ENCODE results near the gene ERC2.

The ERC2 gene

GRCh38 chr3:56164436-56164835 is 303.8 kb downstream of the ERC2 start:
- intact Hi-C loops (cut with DNase I) = no loop called here
- DNase-seq = no peak

- DNase-seq = peak in 17 of 42 donors; percentile 4 to 45 (median 14)
- intact Hi-C loops (cut with DNase I) = no loop called here
Measured at GRCh38 chr3:56157693-56158362, 310.4 kb downstream of the ERC2 start.

DNA sequence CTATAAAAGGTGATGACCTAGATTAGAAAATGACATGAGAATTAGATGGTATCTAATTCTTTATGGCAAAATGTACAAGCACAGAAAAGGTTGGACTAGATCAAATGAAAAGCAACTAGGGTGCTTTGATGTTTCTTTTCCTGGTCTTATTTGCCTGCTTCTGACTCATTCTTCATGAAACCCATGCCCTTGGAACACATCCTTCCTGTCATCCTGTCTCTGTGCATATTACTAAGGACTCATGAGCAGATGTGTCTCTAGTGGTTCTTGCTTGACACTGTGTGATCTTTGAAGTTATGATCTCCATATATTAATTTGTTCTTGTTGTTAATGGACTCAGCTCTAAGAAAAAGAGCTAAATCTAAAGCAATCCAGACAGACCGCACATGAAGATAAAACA is 314.0 kb downstream of the ERC2 start:
- intact Hi-C loops (cut with DNase I) = no loop called here
- DNase-seq = peak in 2 of 42 donors; percentile 6 to 16

DNA sequence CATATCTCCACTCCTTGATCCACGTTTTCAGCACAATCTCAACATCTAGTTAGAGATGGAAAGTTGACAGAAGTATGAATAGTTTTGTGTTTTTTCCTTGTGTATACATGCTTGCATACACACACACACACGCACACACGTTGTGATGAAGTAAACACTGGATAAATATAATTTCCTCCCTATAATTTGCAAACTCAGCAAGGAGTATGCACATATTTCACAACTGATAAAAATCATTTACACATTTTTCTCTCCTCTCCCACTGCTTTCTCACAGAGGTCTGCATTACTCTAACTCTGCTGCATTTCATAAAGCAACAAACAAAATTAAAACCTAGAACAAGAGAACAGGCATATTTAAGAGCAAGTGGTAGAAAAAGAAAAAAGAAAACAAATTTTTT is 320.9 kb downstream of the ERC2 start:
- no peak for DNase-seq
- intact Hi-C loops (cut with DNase I) = no loop called here

DNA sequence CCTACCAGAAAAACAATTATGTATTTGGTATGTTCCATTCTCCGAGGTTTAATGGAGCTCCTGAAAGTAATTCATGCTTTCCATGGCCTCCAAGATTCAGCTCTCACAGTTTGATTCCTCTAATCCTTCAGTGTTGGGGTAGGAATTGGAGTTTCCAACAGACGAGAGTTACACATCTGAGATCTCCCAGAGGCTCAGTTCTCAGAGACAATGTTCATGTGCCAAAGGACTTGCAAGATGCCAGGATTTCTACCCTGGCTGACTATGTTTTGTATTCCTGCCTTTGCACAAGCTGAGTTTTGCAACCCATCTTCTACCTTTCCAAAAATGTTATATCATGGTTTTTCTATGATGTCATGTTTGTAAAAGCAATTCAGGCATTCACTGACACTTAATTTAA is 322.9 kb downstream of the ERC2 start:
- DNase-seq = no peak
- intact Hi-C loops (cut with DNase I) = no loop called here

DNA sequence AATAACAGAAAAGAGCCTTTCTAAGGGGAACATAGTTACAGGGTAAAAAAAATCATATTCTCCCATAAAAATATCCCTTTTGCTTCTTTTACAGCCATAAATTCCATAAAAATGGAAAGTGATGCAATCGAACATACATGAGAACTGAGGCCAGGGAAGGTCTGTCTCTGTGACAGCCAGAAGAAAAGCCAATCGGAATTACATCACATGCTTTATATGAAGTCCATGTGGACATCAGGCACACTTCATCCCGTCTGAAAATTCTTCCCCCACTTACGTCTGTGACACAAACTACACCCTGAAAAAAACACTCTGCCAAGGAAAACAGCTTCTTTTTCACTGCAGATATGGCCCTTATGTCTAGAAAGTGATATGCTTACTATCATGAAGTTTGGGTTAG is 323.5 kb downstream of the ERC2 start:
- DNase-seq = no peak
- intact Hi-C loops (cut with DNase I) = no loop called here

- no peak for DNase-seq
- intact Hi-C loops (cut with DNase I) = no loop called here
Measured at GRCh38 chr3:56137415-56137814, 330.9 kb downstream of the ERC2 start.

GRCh38 chr3:56136514-56136913 is 331.8 kb downstream of the ERC2 start:
- DNase-seq = no peak
- intact Hi-C loops (cut with DNase I) = no loop called here

- intact Hi-C loops (cut with DNase I) = no loop called here
- no peak for DNase-seq
Measured at GRCh38 chr3:56135941-56136340, 332.3 kb downstream of the ERC2 start.

- intact Hi-C loops (cut with DNase I) = no loop called here
- no peak for DNase-seq
Measured at GRCh38 chr3:56133423-56133822, 334.8 kb downstream of the ERC2 start.

GRCh38 chr3:56132762-56133161 is 335.5 kb downstream of the ERC2 start:
- no peak for DNase-seq
- intact Hi-C loops (cut with DNase I) = no loop called here

DNA sequence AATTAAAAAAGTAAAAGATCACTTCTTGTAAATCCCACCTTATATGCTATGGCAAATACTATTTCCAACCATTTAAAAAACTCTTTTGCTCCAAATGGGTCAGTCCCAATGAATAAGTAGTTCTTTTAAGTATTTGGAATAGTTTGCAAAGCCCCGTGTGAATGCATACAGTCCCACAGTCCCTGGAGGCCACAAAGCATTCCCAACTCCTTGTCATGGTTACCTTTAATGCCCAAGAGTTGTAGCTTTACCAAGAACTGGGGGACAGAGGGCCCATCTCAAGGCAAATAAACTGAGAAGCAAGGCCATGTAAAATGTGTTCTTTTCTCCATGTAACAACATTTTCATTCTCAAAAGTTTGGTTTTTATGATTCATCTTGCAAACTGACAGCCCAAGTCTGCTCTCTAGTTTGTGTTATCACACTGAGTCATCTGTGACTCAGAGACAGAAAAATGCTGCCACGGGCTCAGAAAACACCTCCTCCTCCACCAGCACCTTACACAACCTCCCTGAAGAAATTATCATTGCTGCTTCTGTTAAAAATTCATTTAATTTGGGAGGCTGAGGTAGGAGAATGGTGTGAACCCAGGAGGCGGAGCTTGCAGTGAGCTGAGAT is 336.2 kb downstream of the ERC2 start:
- peak in 41 of 42 donors; percentile 2 to 85 (median 46) for DNase-seq
- intact Hi-C loops (cut with DNase I) = no loop called here

GRCh38 chr3:56130036-56130435 is 338.2 kb downstream of the ERC2 start:
- intact Hi-C loops (cut with DNase I) = no loop called here
- no peak for DNase-seq

- intact Hi-C loops (cut with DNase I) = no loop called here
- no peak for DNase-seq
Measured at GRCh38 chr3:56126632-56127031, 341.6 kb downstream of the ERC2 start.

DNA sequence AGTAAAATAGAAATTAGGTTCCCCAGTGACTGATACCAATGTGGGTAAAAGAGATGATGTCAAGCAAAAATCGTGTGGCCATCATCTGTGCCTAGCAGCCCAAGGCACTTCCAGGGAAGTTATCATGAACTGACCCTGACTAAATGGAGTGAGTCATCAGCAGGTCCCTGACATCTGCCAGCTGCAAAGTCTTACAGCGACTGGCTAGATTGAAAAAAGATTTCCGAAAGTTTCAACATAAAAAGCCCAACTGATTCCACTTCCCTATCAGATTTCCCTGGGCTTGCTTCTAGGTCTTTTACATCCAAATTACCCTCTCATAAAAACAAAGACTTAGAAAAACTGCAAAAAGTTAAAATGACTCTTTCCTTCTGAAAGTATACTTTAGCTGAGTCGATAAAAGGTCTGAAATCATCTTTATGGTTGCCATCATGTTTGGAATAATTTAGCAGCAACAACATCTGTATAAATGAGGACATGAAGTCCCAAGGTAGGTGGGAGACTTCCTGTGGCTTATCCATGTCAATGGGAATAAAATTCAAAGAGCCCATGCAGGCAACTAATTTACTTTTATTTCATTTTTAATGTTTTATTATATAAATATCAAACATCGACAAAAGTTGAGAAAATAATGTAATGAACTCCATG is 342.8 kb downstream of the ERC2 start:
- DNase-seq = no peak
- intact Hi-C loops (cut with DNase I) = no loop called here

DNA sequence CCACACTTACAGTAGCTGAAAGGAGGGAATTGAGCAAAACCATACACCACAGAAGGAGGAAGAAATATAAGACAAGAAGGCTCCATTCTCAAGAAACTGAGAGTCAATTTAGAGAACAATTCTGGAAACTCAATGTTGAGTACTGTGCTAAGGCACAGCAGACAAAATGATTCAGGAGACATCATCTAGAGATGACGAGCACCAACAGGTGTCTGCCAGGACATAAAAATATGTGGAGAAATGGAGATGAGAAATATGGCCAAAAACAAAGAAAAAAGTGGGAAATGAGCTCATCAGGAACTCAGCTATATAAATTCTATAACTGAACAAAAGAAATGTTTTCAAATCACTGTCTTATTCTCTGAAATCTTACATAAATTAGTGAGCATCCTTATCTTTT is 343.7 kb downstream of the ERC2 start:
- no peak for DNase-seq
- intact Hi-C loops (cut with DNase I) = no loop called here

GRCh38 chr3:56123487-56123886 is 344.8 kb downstream of the ERC2 start:
- DNase-seq = no peak
- intact Hi-C loops (cut with DNase I) = no loop called here

GRCh38 chr3:56122911-56123310 is 345.4 kb downstream of the ERC2 start:
- intact Hi-C loops (cut with DNase I) = no loop called here
- no peak for DNase-seq

DNA sequence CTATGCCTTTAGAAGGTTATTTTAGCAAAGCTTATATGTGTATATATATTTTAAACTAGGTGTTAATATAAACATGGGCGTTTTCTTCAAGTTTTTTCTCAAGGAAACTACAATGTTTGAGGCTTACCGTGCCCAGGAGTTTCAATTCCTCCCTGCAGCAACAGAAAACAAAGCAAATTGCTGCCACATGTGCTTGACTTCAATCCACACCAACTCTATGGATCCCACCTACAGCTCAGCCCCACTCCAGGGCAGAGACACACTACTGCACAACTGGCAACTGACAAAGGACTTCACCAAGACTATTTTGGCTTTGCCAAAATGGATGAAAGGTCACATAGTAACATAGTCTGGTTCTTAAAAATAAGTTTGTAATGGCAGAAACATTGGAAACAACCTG is 346.6 kb downstream of the ERC2 start:
- no peak for DNase-seq
- intact Hi-C loops (cut with DNase I) = no loop called here

GRCh38 chr3:56119575-56120349 is 348.5 kb downstream of the ERC2 start:
- no peak for DNase-seq
- intact Hi-C loops (cut with DNase I) = no loop called here

All from head of caudate nucleus (tissue), 42 donors.